IPS-18a (cell line): ENCODE measurements around the gene RBMY1F.
"Not testable (repeated sequence)": the region's sequence is repeated elsewhere in the genome, so short reads cannot be mapped to it uniquely, and the experiment has no call there.

Experiments
- H3K27ac ChIP-seq: one replicate; pipeline ENCODE4 v1.5.1; 2013; ENCODE audit warnings: low read length
- H3K27me3 ChIP-seq: one replicate; pipeline ENCODE4 v1.6.1; 2013; ENCODE audit warnings: mild to moderate bottlenecking, low read length; ENCODE audit not compliant: control insufficient read depth, insufficient read depth
- H3K36me3 ChIP-seq: one replicate; pipeline ENCODE4 v1.6.1; 2013; ENCODE audit warnings: low read depth, low read length; ENCODE audit not compliant: control insufficient read depth
- H3K4me1 ChIP-seq: one replicate; pipeline ENCODE4 v1.6.1; 2013; ENCODE audit warnings: low read depth, low read length; ENCODE audit not compliant: control insufficient read depth
- H3K4me3 ChIP-seq: one replicate; pipeline ENCODE4 v1.5.1; 2013; ENCODE audit warnings: low read length
- H3K9ac ChIP-seq: one replicate; pipeline ENCODE4 v1.6.1; 2013; ENCODE audit warnings: mild to moderate bottlenecking, low read length, moderate library complexity
- H3K9me3 ChIP-seq: one replicate; pipeline ENCODE4 v1.6.1; 2013; ENCODE audit warnings: low read depth, low read length; ENCODE audit not compliant: control insufficient read depth

RBMY1F gene

GRCh38 chrY:22182823-22183222 is at the start of gene RBMY1F:
Gene RBMY1F, minus strand, starts transcription at chrY:22182923. Its CDS starts 1,954 bp downstream, at chrY:22180969.
- not testable (repeated sequence) for H3K4me3 ChIP-seq, H3K27me3 ChIP-seq, H3K9ac ChIP-seq, H3K36me3 ChIP-seq, H3K9me3 ChIP-seq, H3K27ac ChIP-seq, H3K4me1 ChIP-seq

- not testable (repeated sequence) for H3K36me3 ChIP-seq, H3K4me3 ChIP-seq, H3K4me1 ChIP-seq, H3K27ac ChIP-seq, H3K27me3 ChIP-seq, H3K9ac ChIP-seq, H3K9me3 ChIP-seq
These were observed 31.6 kb downstream of the RBMY1F start for GRCh38 chrY:22151144-22151543.

- H3K4me3 ChIP-seq, H3K36me3 ChIP-seq: not testable (repeated sequence)
These were observed 41.6 kb downstream of the RBMY1F start for GRCh38 chrY:22141011-22141695.

GRCh38 chrY:22134719-22135118 is 48.0 kb downstream of the RBMY1F start:
- not testable (repeated sequence) for H3K4me1 ChIP-seq, H3K27ac ChIP-seq, H3K4me3 ChIP-seq, H3K9ac ChIP-seq, H3K27me3 ChIP-seq, H3K9me3 ChIP-seq, H3K36me3 ChIP-seq

More at GRCh38 chrY:22141011-22141695, 41.6 kb downstream of the RBMY1F start:
- not testable (repeated sequence) for H3K27ac ChIP-seq, H3K4me1 ChIP-seq, H3K9me3 ChIP-seq, H3K27me3 ChIP-seq, H3K9ac ChIP-seq

GRCh38 chrY:22130494-22130893 is 52.2 kb downstream of the RBMY1F start:
- not testable (repeated sequence) for H3K9me3 ChIP-seq, H3K27ac ChIP-seq, H3K4me1 ChIP-seq, H3K4me3 ChIP-seq, H3K27me3 ChIP-seq, H3K9ac ChIP-seq, H3K36me3 ChIP-seq
